NCI-H2196 treated with DMSO at 0.1 percent for 48 hours (cell line): ENCODE results near the gene SUPT16H.
"Not testable (repeated sequence)": the region's sequence is repeated elsewhere in the genome, so short reads cannot be mapped to it uniquely, and the experiment has no call there.

Experiments used
- DNase-seq: peaks from one replicate; lab custom pipeline; 2025; ENCODE audit not compliant: unreplicated experiment; lab: John Stamatoyannopoulos, UW

The SUPT16H gene

GRCh38 chr14:21307637-21308036, 76.2 kb downstream of the SUPT16H start:
- no peak for DNase-seq

- not testable (repeated sequence) for DNase-seq
These were observed 81.0 kb downstream of the SUPT16H start for GRCh38 chr14:21302836-21303140.

GRCh38 chr14:21302013-21302835, 81.6 kb downstream of the SUPT16H start:
- no peak for DNase-seq
